HEK293 (cell line): Measurements from ENCODE around the gene NOC2L.

Experiments
- CTCF ChIA-PET: fragments of 350-600 bp; formaldehyde crosslinking; extraction: SDS; loops from one replicate; lab custom pipeline; 2021; ENCODE audit warnings: antibody characterized with exemption; lab: Yijun Ruan, JAX
- POLR2A ChIA-PET: fragments of 300-600 bp; formaldehyde crosslinking; extraction: SDS; loops from one replicate; lab custom pipeline; 2020; ENCODE audit warnings: antibody characterized with exemption, inconsistent platforms; lab: Yijun Ruan, JAX
- H3K27ac ChIP-seq: fragments of 200-500 bp; sonication (Bioruptor generic); 2 replicates; pipeline ENCODE4 v1.5.1; 2014; ENCODE audit warnings: low read depth, low read length, control low read depth, inconsistent platforms; ENCODE audit errors: extremely low read depth
- H3K36me3 ChIP-seq, 2 experiments: fragments of 200-500 bp in 1 of 2; sonication (Bioruptor generic) in 1 of 2; 1 replicate in 1 of 2; 2 replicates in 1 of 2; pipeline ENCODE4 v1.5.1; 2014 to 2017; ENCODE audit warnings: inconsistent platforms in 2 of 2, low read length in 2 of 2; ENCODE audit not compliant: control insufficient read depth in 2 of 2, insufficient read depth in 1 of 2
- H3K4me1 ChIP-seq: fragments of 200-500 bp; sonication (Bioruptor generic); 2 replicates; pipeline ENCODE4 v1.5.1; 2014; ENCODE audit warnings: mild to moderate bottlenecking, low read length, inconsistent platforms; ENCODE audit not compliant: control insufficient read depth, insufficient read depth
- H3K4me3 ChIP-seq: 2 replicates; pipeline ENCODE4 v1.5.1; 2011; ENCODE audit warnings: low read depth, mild to moderate bottlenecking, control low read depth, low read length, moderate library complexity
- H3K9me3 ChIP-seq: fragments of 200-500 bp; sonication (Bioruptor generic); 2 replicates; pipeline ENCODE4 v1.5.1; 2014; ENCODE audit warnings: low read depth, low read length, inconsistent platforms; ENCODE audit not compliant: control insufficient read depth, insufficient read depth
- HOXA7 ChIP-seq: sonication (generic); formaldehyde crosslinking; IDR thresholded peaks from 2 replicates; pipeline ENCODE4 v1.8.1; 2022; ENCODE audit warnings: missing genetic modification reagents, borderline replicate concordance
- HOXD13 ChIP-seq: sonication (generic); formaldehyde crosslinking; IDR thresholded peaks from 2 replicates; pipeline ENCODE4 v1.8.0; 2022; ENCODE audit warnings: missing genetic modification reagents, borderline replicate concordance
- KLF8 ChIP-seq: fragments of 450-650 bp; formaldehyde crosslinking; IDR thresholded peaks from 2 replicates; pipeline ENCODE4 v1.5.1; 2016; ENCODE audit warnings: missing biosample characterization, missing genetic modification characterization
- MEIS1 ChIP-seq: sonication (generic); formaldehyde crosslinking; IDR thresholded peaks from 2 replicates; pipeline ENCODE4 v1.8.1; 2022; ENCODE audit warnings: missing genetic modification reagents, mild to moderate bottlenecking, borderline replicate concordance
- MYNN ChIP-seq: fragments of 450-650 bp; formaldehyde crosslinking; IDR thresholded peaks from 2 replicates; pipeline ENCODE4 v1.5.1; 2016; ENCODE audit warnings: missing biosample characterization, missing genetic modification characterization, borderline replicate concordance
- REPIN1 ChIP-seq: fragments of 450-650 bp; formaldehyde crosslinking; IDR thresholded peaks from 2 replicates; pipeline ENCODE4 v1.5.1; 2017; ENCODE audit warnings: missing biosample characterization, missing genetic modification characterization, low read depth
- SALL2 ChIP-seq: fragments of 450-650 bp; formaldehyde crosslinking; IDR thresholded peaks from 2 replicates; pipeline ENCODE4 v1.5.0; 2017; ENCODE audit warnings: missing biosample characterization, mild to moderate bottlenecking, missing genetic modification characterization, borderline replicate concordance
- SP3 ChIP-seq: fragments of 450-650 bp; formaldehyde crosslinking; IDR thresholded peaks from 2 replicates; pipeline ENCODE4 v1.5.1; 2016; ENCODE audit warnings: missing biosample characterization, missing genetic modification characterization
- ZBTB17 ChIP-seq: fragments of 450-650 bp; formaldehyde crosslinking; IDR thresholded peaks from 2 replicates; pipeline ENCODE4 v1.5.1; 2016; ENCODE audit warnings: missing biosample characterization, missing genetic modification characterization
- ZBTB48 ChIP-seq: fragments of 450-650 bp; formaldehyde crosslinking; IDR thresholded peaks from 2 replicates; pipeline ENCODE4 v1.5.1; 2016; ENCODE audit warnings: missing biosample characterization, missing genetic modification characterization
- ZNF121 ChIP-seq: fragments of 450-650 bp; formaldehyde crosslinking; IDR thresholded peaks from 2 replicates; pipeline ENCODE4 v1.5.1; 2016; ENCODE audit warnings: missing biosample characterization, missing genetic modification characterization
- ZNF174 ChIP-seq: fragments of 450-650 bp; formaldehyde crosslinking; IDR thresholded peaks from 2 replicates; pipeline ENCODE4 v1.5.0; 2017; ENCODE audit warnings: missing biosample characterization, mild to moderate bottlenecking, missing genetic modification characterization
- ZNF23 ChIP-seq: fragments of 450-650 bp; formaldehyde crosslinking; IDR thresholded peaks from 2 replicates; pipeline ENCODE4 v1.5.1; 2016; ENCODE audit warnings: missing biosample characterization, missing genetic modification characterization, borderline replicate concordance
- ZNF274 ChIP-seq, 2 experiments: fragments of 200-500 bp in 1 of 2; fragments of 450-650 bp in 1 of 2; sonication (Bioruptor generic) in 1 of 2; formaldehyde crosslinking in 1 of 2; IDR thresholded peaks; 2 replicates each; pipeline versions ENCODE4 v1.5.1 to v1.6.1; 2014 to 2016; ENCODE audit warnings: borderline replicate concordance in 1 of 2, inconsistent platforms in 1 of 2, low read length in 1 of 2, missing biosample characterization in 1 of 2, missing genetic modification characterization in 1 of 2
- ZNF292 ChIP-seq: fragments of 450-650 bp; formaldehyde crosslinking; IDR thresholded peaks from 2 replicates; pipeline ENCODE4 v1.5.1; 2016; ENCODE audit warnings: low read depth, missing biosample characterization, missing genetic modification characterization, borderline replicate concordance
- ZNF394 ChIP-seq: fragments of 450-650 bp; formaldehyde crosslinking; IDR thresholded peaks from 2 replicates; pipeline ENCODE4 v1.5.1; 2016; ENCODE audit warnings: missing biosample characterization, missing genetic modification characterization, mild to moderate bottlenecking, moderate library complexity, borderline replicate concordance
- ZNF473 ChIP-seq: fragments of 450-650 bp; formaldehyde crosslinking; IDR thresholded peaks from 2 replicates; pipeline ENCODE4 v1.5.1; 2017; ENCODE audit warnings: missing biosample characterization, missing genetic modification characterization
- ZNF560 ChIP-seq: fragments of 450-650 bp; formaldehyde crosslinking; IDR thresholded peaks from 2 replicates; pipeline ENCODE4 v1.5.1; 2017; ENCODE audit warnings: missing biosample characterization, missing genetic modification characterization, borderline replicate concordance
- ZNF626 ChIP-seq: fragments of 450-650 bp; sonication (Bioruptor Pico); formaldehyde crosslinking; IDR thresholded peaks from 2 replicates; pipeline ENCODE4 v1.5.1; 2018; ENCODE audit warnings: missing biosample characterization, missing genetic modification characterization, inconsistent platforms
- TF ChIP-seq, protein P1 (sequence below): fragments of 450-650 bp; formaldehyde crosslinking; IDR thresholded peaks from 2 replicates; pipeline ENCODE4 v1.5.1; 2016; ENCODE audit warnings: missing biosample characterization, missing genetic modification characterization
- TF ChIP-seq, protein P2 (sequence below): fragments of 450-650 bp; formaldehyde crosslinking; IDR thresholded peaks from 2 replicates; pipeline ENCODE4 v1.5.1; 2016; ENCODE audit warnings: missing biosample characterization, missing genetic modification characterization, borderline replicate concordance
- TF ChIP-seq, protein P3 (sequence below): fragments of 450-650 bp; formaldehyde crosslinking; IDR thresholded peaks from 2 replicates; pipeline ENCODE4 v1.5.1; 2016; ENCODE audit warnings: missing biosample characterization, missing genetic modification characterization
- TF ChIP-seq, protein P4 (sequence below): fragments of 450-650 bp; formaldehyde crosslinking; IDR thresholded peaks from 2 replicates; pipeline ENCODE4 v1.5.1; 2016; ENCODE audit warnings: missing biosample characterization, missing genetic modification characterization
- TF ChIP-seq, protein P5 (sequence below): fragments of 450-650 bp; formaldehyde crosslinking; IDR thresholded peaks from 2 replicates; pipeline ENCODE4 v1.5.1; 2016; ENCODE audit warnings: missing biosample characterization, missing genetic modification characterization
- TF ChIP-seq, protein P6 (sequence below): fragments of 450-650 bp; formaldehyde crosslinking; IDR thresholded peaks from 2 replicates; pipeline ENCODE4 v1.5.0; 2017; ENCODE audit warnings: missing biosample characterization, missing genetic modification characterization, borderline replicate concordance

NOC2L gene

DNA sequence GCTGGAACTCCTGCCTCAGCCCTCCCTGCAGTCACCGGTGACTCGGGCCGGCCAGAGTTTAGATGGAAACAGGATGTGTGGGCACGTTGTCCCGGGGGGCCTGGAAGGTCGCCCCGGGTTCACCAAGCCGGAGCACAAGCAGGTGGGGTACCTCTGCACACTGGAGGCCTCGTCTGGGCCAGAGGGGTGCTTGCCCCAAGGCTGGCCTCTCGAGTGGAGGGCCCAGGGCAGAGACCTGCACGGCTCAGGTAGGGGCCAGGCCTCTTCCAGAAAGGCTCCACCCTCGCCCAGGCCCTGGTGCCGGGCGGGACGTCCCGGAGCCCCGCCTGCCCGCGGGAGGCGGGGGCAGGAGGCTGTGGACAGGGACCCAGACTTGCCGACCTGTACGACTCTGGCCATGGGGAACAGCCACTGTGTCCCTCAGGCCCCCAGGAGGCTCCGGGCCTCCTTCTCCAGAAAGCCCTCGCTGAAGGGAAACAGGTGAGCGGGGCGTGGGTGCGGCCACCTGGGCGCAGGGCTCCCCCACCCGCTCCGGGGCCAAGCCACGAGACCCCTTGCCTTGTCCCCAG, 7.2 kb upstream of the NOC2L start, which contains the start of gene PLEKHN1:
Gene PLEKHN1 (plus strand): TSS at position 348 of the 569 bp plus-strand sequence. CDS start 50 bp downstream, at position 398.
- H3K4me3 ChIP-seq = peak within 1 kb of the TSS; percentile 51
- ChIA-PET CTCF (interaction anchor here (0.5 to 1.5 kb wide), 4 partner anchors 18 to 1229 kb away, joined by 3 to 4 read pairs (median 3); no protein-coding TSS in a partner anchor), POLR2A (interaction anchor here (0.6 to 1.5 kb wide), 11 partner anchors 8 to 188 kb away, joined by 3 to 28 read pairs (median 3); partner anchors contain the start of genes AGRN, HES4 and NOC2L)
- peaks cover 0 to 38% of the 10 kb centered on the region in 2 experiments; a peak in 1 of 3 replicates for H3K36me3 ChIP-seq
- H3K27ac ChIP-seq = peak within 1 kb of the TSS; percentile 75
- H3K4me1 ChIP-seq = peaks cover 5% of the 10 kb centered on the region
- H3K9me3 ChIP-seq = no peaks in the 10 kb centered on the region
- no peak for TF ChIP-seq REPIN1 (tag by site-specific recombination)
- TF ChIP-seq ZNF121 = peak; percentile 35; the same call in 1 of the 2 replicates
- TF ChIP-seq ZNF394 (tag by site-specific recombination) = no peak
- TF ChIP-seq, protein P1, sequence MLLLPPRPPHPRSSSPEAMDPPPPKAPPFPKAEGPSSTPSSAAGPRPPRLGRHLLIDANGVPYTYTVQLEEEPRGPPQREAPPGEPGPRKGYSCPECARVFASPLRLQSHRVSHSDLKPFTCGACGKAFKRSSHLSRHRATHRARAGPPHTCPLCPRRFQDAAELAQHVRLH (tag by site-specific recombination) = no peak
- TF ChIP-seq, protein P2, sequence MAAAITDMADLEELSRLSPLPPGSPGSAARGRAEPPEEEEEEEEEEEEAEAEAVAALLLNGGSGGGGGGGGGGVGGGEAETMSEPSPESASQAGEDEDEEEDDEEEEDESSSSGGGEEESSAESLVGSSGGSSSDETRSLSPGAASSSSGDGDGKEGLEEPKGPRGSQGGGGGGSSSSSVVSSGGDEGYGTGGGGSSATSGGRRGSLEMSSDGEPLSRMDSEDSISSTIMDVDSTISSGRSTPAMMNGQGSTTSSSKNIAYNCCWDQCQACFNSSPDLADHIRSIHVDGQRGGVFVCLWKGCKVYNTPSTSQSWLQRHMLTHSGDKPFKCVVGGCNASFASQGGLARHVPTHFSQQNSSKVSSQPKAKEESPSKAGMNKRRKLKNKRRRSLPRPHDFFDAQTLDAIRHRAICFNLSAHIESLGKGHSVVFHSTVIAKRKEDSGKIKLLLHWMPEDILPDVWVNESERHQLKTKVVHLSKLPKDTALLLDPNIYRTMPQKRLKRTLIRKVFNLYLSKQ (tag by site-specific recombination) = no peak
- no peak for TF ChIP-seq MEIS1 (CRISPR knock-in tag)
- no peak for TF ChIP-seq ZNF274 (IDR thresholded peaks at IDR 0.05; ENCODE audit: low read length)
- TF ChIP-seq ZNF274 (tag by site-specific recombination; IDR thresholded peaks at IDR 0.05; ENCODE audit: borderline replicate concordance) = no peak
- no peak for TF ChIP-seq ZNF23 (tag by site-specific recombination)
- TF ChIP-seq MYNN = no peak
- TF ChIP-seq SP3 (tag by site-specific recombination) = peak; percentile 69
- no peak for TF ChIP-seq HOXD13 (CRISPR knock-in tag)
- TF ChIP-seq, protein P3, sequence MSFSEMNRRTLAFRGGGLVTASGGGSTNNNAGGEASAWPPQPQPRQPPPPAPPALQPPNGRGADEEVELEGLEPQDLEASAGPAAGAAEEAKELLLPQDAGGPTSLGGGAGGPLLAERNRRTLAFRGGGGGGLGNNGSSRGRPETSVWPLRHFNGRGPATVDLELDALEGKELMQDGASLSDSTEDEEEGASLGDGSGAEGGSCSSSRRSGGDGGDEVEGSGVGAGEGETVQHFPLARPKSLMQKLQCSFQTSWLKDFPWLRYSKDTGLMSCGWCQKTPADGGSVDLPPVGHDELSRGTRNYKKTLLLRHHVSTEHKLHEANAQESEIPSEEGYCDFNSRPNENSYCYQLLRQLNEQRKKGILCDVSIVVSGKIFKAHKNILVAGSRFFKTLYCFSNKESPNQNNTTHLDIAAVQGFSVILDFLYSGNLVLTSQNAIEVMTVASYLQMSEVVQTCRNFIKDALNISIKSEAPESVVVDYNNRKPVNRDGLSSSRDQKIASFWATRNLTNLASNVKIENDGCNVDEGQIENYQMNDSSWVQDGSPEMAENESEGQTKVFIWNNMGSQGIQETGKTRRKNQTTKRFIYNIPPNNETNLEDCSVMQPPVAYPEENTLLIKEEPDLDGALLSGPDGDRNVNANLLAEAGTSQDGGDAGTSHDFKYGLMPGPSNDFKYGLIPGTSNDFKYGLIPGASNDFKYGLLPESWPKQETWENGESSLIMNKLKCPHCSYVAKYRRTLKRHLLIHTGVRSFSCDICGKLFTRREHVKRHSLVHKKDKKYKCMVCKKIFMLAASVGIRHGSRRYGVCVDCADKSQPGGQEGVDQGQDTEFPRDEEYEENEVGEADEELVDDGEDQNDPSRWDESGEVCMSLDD (tag by site-specific recombination) = 0 out of 2 replicates have a peak, but pooled peaks have one; percentile 7
- TF ChIP-seq ZNF174 (tag by site-specific recombination) = no peak
- TF ChIP-seq, protein P4, sequence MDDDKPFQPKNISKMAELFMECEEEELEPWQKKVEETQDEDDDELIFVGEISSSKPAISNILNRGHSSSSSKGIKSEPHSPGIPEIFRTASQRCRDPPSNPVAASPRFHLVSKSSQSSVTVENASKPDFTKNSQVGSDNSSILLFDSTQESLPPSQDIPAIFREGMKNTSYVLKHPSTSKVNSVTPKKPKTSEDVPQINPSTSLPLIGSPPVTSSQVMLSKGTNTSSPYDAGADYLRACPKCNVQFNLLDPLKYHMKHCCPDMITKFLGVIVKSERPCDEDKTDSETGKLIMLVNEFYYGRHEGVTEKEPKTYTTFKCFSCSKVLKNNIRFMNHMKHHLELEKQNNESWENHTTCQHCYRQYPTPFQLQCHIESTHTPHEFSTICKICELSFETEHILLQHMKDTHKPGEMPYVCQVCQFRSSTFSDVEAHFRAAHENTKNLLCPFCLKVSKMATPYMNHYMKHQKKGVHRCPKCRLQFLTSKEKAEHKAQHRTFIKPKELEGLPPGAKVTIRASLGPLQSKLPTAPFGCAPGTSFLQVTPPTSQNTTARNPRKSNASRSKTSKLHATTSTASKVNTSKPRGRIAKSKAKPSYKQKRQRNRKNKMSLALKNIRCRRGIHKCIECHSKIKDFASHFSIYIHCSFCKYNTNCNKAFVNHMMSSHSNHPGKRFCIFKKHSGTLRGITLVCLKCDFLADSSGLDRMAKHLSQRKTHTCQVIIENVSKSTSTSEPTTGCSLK (tag by site-specific recombination) = no peak
- no peak for TF ChIP-seq SALL2 (tag by site-specific recombination)
- no peak for TF ChIP-seq ZNF626 (tag by site-specific recombination)
- TF ChIP-seq ZNF560 (tag by site-specific recombination) = no peak
- TF ChIP-seq HOXA7 (CRISPR knock-in tag) = no peak
- TF ChIP-seq ZNF292 (tag by site-specific recombination) = no peak
- TF ChIP-seq ZBTB17 = no peak
- TF ChIP-seq, protein P5, sequence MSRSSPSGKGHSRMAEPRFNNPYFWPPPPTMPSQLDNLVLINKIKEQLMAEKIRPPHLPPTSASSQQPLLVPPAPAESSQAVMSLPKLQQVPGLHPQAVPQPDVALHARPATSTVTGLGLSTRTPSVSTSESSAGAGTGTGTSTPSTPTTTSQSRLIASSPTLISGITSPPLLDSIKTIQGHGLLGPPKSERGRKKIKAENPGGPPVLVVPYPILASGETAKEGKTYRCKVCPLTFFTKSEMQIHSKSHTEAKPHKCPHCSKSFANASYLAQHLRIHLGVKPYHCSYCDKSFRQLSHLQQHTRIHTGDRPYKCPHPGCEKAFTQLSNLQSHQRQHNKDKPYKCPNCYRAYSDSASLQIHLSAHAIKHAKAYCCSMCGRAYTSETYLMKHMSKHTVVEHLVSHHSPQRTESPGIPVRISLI (tag by site-specific recombination) = no peak
- no peak for TF ChIP-seq ZNF473
- TF ChIP-seq ZBTB48 (tag by site-specific recombination) = no peak
- TF ChIP-seq KLF8 = no peak
- TF ChIP-seq, protein P6, sequence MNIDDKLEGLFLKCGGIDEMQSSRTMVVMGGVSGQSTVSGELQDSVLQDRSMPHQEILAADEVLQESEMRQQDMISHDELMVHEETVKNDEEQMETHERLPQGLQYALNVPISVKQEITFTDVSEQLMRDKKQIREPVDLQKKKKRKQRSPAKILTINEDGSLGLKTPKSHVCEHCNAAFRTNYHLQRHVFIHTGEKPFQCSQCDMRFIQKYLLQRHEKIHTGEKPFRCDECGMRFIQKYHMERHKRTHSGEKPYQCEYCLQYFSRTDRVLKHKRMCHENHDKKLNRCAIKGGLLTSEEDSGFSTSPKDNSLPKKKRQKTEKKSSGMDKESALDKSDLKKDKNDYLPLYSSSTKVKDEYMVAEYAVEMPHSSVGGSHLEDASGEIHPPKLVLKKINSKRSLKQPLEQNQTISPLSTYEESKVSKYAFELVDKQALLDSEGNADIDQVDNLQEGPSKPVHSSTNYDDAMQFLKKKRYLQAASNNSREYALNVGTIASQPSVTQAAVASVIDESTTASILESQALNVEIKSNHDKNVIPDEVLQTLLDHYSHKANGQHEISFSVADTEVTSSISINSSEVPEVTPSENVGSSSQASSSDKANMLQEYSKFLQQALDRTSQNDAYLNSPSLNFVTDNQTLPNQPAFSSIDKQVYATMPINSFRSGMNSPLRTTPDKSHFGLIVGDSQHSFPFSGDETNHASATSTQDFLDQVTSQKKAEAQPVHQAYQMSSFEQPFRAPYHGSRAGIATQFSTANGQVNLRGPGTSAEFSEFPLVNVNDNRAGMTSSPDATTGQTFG = no peak
